ENCODE data around the gene RALGPS1. TPM values are rescaled to one million over a fixed set of nuclear protein-coding genes. Genes with fewer than 3 reads are reported as not detected.
A peak's percentile ranks its signal among the peaks of the same experiment; 100 is the strongest.

RALGPS1 gene
- polyA plus RNA-seq, 2 of the 4 experiments (the other 2 are of a cell fraction) = 5.0 to 7.9 TPM

- H3K9me3 ChIP-seq = no peaks in the 10 kb centered on the region
- H3K4me2 ChIP-seq = no peak overlapping the region
- no peak overlapping the region for H3K27ac ChIP-seq
- 61% methylated on average over 4 of the region's 4 CpGs for WGBS (ENCODE audit: missing lambda C conversion rate)
- FAIRE-seq (no peak), ATAC-seq (no peak), DNase-seq (ENCODE audit: low read depth in 1 of 2, low spot score in 1 of 2) (no peak)
- POLR2A ChIA-PET = no interaction called here
- peak; percentile 79 for TF ChIP-seq MAFK (IDR thresholded peaks at IDR 0.05; ENCODE audit: partially characterized antibody)
- no peak for TF ChIP-seq ESRRA (IDR thresholded peaks at IDR 0.05; ENCODE audit: borderline replicate concordance, low read length)
- H3K4me1 ChIP-seq = 0 out of 3 replicates have a peak, but pooled peaks cover 5% of the 10 kb centered on the region
- CTCF ChIA-PET = no interaction called here
- H3K4me3 ChIP-seq = no peak overlapping the region
These were observed 38.6 kb upstream of the RALGPS1 start for GRCh38 chr9:126875756-126876510.

GRCh38 chr9:126876531-126876930 lies 38.1 kb upstream of the RALGPS1 start:
- 77% methylated on average over 4 of the region's 4 CpGs for WGBS (ENCODE audit: missing lambda C conversion rate)
- CTCF ChIA-PET = no interaction called here

GRCh38 chr9:126877418-126877817 lies 37.2 kb upstream of the RALGPS1 start:
- TF ChIP-seq ESRRA (IDR thresholded peaks at IDR 0.05; ENCODE audit: borderline replicate concordance, low read length) (no peak), KDM1A (IDR thresholded peaks at IDR 0.05; ENCODE audit: low read depth) (no peak)
- H3K4me3 ChIP-seq = no peak overlapping the region
- H3K27ac ChIP-seq = no peak overlapping the region
- CTCF ChIA-PET = no interaction called here
- POLR2A ChIA-PET = no interaction called here
- no peak overlapping the region for H3K4me2 ChIP-seq
- FAIRE-seq = no peak
- H3K9me3 ChIP-seq = no peaks in the 10 kb centered on the region
- no peak for DNase-seq (ENCODE audit: low read depth in 1 of 2, low spot score in 1 of 2)
- ATAC-seq = no peak
- 96% methylated on average over 9 of the region's 9 CpGs for WGBS (ENCODE audit: missing lambda C conversion rate)
- H3K4me1 ChIP-seq = 0 out of 3 replicates have a peak, but pooled peaks cover 5% of the 10 kb centered on the region

More at GRCh38 chr9:126876531-126876930, 38.1 kb upstream of the RALGPS1 start:
- H3K4me1 ChIP-seq = 0 out of 3 replicates have a peak, but pooled peaks cover 5% of the 10 kb centered on the region
- H3K27ac ChIP-seq = no peak overlapping the region
- H3K9me3 ChIP-seq = no peaks in the 10 kb centered on the region
- no peak overlapping the region for H3K4me3 ChIP-seq
- FAIRE-seq (no peak), DNase-seq (ENCODE audit: low read depth in 1 of 2, low spot score in 1 of 2) (no peak), ATAC-seq (no peak)
- TF ChIP-seq RAD21 (conservative IDR thresholded peaks at IDR 0.05 in 1 of 2, IDR thresholded peaks at IDR 0.05 in 1 of 2) = no peak
- TF ChIP-seq MYC (IDR thresholded peaks at IDR 0.05; ENCODE audit: borderline replicate concordance, low read length) = no peak
- no peak for TF ChIP-seq ZFP36 (IDR thresholded peaks at IDR 0.05; ENCODE audit: borderline replicate concordance, partially characterized antibody)
- no peak for TF ChIP-seq NR3C1 (IDR thresholded peaks at IDR 0.05)
- TF ChIP-seq EHMT2 (IDR thresholded peaks at IDR 0.05; ENCODE audit: low read depth) = no peak
- TF ChIP-seq ZNF302 (CRISPR knock-in tag; IDR thresholded peaks at IDR 0.05) = no peak
- no peak for TF ChIP-seq CHD4 (IDR thresholded peaks at IDR 0.05; ENCODE audit: borderline replicate concordance)
- no peak for TF ChIP-seq NFE2L2 (conservative IDR thresholded peaks at IDR 0.05; ENCODE audit: low read length)
- TF ChIP-seq KDM1A (IDR thresholded peaks at IDR 0.05; ENCODE audit: low read depth) = no peak
- TF ChIP-seq HMGXB4 (CRISPR knock-in tag; IDR thresholded peaks at IDR 0.05; ENCODE audit: borderline replicate concordance) = no peak
- TF ChIP-seq MAX (IDR thresholded peaks at IDR 0.05) = no peak
- no peak for TF ChIP-seq CEBPB (IDR thresholded peaks at IDR 0.05)
- no peak overlapping the region for H3K4me2 ChIP-seq
- POLR2A ChIA-PET = no interaction called here

- no peak overlapping the region for H3K4me3 ChIP-seq
- ChIA-PET CTCF (interaction anchor here (0.7 to 1.0 kb wide), 2 partner anchors 14 to 20 kb away, joined by 3 to 4 read pairs; no protein-coding TSS in a partner anchor), POLR2A (no interaction called here)
- H3K4me2 ChIP-seq = no peak overlapping the region
- no peak for ATAC-seq
- 0 out of 3 replicates have a peak, but pooled peaks cover 5% of the 10 kb centered on the region for H3K4me1 ChIP-seq
- no peak for TF ChIP-seq SREBF2 (IDR thresholded peaks at IDR 0.05)
- no peak for TF ChIP-seq PHF8 (IDR thresholded peaks at IDR 0.05; ENCODE audit: borderline replicate concordance, low read depth)
- TF ChIP-seq ELK1 (IDR thresholded peaks at IDR 0.05; ENCODE audit: low read depth, low read length) = no peak
- no peak for TF ChIP-seq ZFP36 (IDR thresholded peaks at IDR 0.05; ENCODE audit: borderline replicate concordance, partially characterized antibody)
- no peak for TF ChIP-seq RNF2 (IDR thresholded peaks at IDR 0.05; ENCODE audit: borderline replicate concordance, low read depth)
- no peak for TF ChIP-seq HES2 (IDR thresholded peaks at IDR 0.05)
- TF ChIP-seq HOXB13 (CRISPR knock-in tag; IDR thresholded peaks at IDR 0.05; ENCODE audit: low read depth) = no peak
- no peak for TF ChIP-seq KDM1A (IDR thresholded peaks at IDR 0.05; ENCODE audit: low read depth)
- no peak for TF ChIP-seq NR3C1 (IDR thresholded peaks at IDR 0.05)
- no peak for TF ChIP-seq ZSCAN20 (CRISPR knock-in tag; IDR thresholded peaks at IDR 0.05)
- no peak for TF ChIP-seq EHF (CRISPR knock-in tag; IDR thresholded peaks at IDR 0.05)
- TF ChIP-seq NFE2L2 (conservative IDR thresholded peaks at IDR 0.05; ENCODE audit: low read length) = no peak
- TF ChIP-seq CTCF (IDR thresholded peaks at IDR 0.05) = no peak
- no peak for TF ChIP-seq EHMT2 (IDR thresholded peaks at IDR 0.05; ENCODE audit: low read depth)
- 93% methylated on average over 9 of the region's 9 CpGs for WGBS (ENCODE audit: missing lambda C conversion rate)
- no peak for FAIRE-seq
- no peak for DNase-seq (ENCODE audit: low read depth in 1 of 2, low spot score in 1 of 2)
- no peak overlapping the region for H3K27ac ChIP-seq
- no peaks in the 10 kb centered on the region for H3K9me3 ChIP-seq
These were observed 35.3 kb upstream of the RALGPS1 start for GRCh38 chr9:126879288-126879687.

Data from A549 (cell line).